TTC549 (cell line): ENCODE results near the gene ADAM19.

Experiments
- FAIRE-seq: peaks from 2 replicates; lab custom pipeline; 2012; peaks lifted over from hg19 to GRCh38; lab: Jason Lieb, UNC

ADAM19 gene

GRCh38 chr5:157594675-157595459 is 19.3 kb upstream of the ADAM19 start:
- no peak for FAIRE-seq

DNA sequence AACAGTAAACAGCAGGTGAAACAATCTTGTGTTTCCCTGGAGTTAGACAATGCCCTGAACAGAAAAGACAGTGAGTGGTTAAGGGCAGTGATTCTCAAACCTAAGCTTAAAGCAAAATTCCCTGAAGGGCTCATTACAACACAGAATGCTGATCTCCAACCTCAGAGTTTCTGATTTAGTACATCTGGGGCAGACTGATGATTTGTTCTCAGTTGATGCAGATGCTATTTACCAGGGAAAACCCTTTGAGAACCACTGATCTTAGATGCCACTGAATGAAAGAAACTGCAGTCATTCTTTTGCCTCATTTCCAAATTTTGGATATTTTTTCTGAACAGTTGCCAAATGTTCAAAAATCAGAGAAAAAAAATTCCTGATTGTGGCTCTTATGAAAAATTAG is 18.7 kb upstream of the ADAM19 start:
- FAIRE-seq = no peak

- FAIRE-seq = no peak
Observed at GRCh38 chr5:157593052-157593757, 17.6 kb upstream of the ADAM19 start.

DNA sequence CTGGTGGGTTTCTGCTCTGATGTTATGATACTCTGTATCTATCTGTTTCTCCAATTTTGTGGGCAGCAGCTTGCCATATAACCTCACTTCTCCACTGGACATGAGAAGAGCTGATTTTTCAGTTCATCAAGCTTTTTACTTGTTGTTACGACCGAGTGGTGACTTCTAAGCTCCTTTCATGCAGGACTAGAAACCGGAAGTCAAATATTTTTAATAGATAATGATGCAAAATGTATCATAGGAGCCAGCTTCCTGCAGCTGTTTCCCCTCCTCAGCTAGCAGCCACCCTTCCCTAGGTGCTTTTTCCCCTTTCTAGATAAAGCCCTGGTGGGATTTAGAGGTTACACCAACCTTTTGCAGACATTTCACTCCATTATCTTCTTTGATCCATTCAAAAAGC is 17.0 kb upstream of the ADAM19 start:
- no peak for FAIRE-seq

GRCh38 chr5:157590478-157590877 is 14.9 kb upstream of the ADAM19 start:
- no peak for FAIRE-seq

GRCh38 chr5:157584628-157585027 is 9.1 kb upstream of the ADAM19 start:
- no peak for FAIRE-seq

- no peak for FAIRE-seq
Observed at GRCh38 chr5:157582731-157583620, 7.4 kb upstream of the ADAM19 start.

DNA sequence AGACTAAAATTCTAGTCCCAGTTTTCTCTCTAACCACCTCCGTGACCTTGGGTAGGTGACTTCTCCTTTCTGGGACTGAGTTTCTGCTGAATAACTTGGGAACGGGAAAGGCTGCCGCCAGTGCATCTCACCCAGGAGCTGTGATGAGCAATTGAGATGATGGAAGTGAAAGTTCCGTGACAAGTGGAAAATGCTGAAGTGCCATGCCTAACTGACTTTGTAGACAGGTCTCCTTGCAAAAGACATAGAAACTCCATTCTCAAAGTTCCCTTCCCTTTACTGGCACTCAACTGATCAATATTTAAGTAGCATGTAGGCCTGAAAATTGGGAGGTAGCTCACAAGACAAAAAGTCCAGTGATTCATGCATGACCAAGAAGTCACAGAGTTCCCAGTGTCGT is 6.3 kb upstream of the ADAM19 start:
- FAIRE-seq = no peak

GRCh38 chr5:157578079-157578780 is 2.7 kb upstream of the ADAM19 start:
- FAIRE-seq = no peak

GRCh38 chr5:157576678-157577077 is 1.1 kb upstream of the ADAM19 start:
- FAIRE-seq = no peak

DNA sequence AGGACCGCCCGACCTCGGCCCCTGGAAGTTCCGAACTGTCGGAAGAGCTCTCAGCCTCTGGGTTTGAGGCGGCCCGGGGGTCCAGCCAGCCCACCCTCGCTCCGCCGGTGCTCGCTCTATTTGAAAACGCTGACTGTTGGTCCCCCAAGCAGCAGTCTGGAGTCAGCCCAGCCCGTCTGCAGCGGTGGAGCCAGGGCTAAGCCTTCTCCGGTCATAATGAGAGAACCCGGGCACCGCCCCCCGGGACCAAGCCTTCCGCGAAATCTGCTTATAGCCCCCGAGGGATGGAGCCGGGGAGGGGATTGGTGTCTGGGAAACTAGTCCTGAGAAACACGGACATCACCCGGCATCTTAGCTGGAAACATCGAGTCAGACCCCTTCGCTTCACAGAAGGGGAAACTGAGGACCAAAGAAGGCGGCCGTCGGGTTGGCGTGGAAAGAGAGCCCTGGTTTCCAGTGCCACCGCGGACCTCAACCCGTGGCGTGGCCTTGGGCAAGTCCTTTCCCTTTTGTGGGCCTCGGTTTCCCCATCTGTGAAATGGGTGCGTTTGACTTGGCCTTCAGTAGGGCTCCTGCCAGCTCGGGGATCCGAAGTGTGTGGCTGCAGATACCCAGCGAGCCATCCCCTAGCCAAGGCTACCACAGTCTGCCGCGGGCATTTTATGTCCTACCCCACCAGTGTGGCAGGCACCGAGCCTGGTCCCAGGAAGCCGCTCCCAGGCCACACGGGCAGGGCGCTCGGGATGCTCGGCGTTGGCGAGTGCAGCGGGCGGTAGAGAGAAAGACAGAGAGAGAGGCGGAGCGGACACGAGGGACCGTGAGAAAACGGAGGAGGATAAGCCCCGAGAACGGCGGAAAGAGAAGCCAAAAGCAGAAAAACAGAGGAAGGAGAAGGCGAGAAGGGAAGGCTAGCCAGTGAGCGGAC is 857 bp downstream of the ADAM19 start:
- FAIRE-seq = no peak

- FAIRE-seq = no peak
Observed at GRCh38 chr5:157571357-157571827, 4.2 kb downstream of the ADAM19 start.

DNA sequence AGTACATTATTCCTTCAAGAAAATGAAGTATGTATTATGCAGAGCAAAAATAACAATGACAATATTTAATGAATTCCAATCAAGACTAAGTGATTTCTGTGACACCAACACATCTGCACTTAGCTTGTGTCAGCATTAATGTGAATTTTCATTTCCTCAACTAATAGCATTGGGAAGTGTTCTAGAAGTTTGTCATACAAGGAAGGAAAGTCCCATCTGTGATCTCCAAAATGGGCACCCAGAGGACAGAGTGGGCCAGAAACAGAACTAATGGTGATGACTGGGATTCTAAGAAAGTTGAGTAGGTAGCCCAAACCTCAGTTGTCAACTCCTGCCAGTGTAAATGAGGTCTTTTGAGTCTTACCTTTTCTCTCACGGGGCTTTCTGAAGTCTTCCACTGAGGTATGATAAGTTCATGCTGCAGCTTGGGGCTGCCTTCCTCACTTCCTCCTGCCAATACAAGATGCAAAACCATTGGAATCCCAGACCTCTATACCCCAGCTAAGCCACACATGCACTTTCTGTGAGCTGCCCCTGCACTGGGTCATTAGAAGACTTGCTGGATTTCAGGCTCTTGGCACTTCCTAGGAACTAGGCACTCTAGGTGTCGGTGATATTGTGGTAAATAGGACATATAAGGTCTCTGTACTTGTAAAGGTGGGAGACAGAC is 4.9 kb downstream of the ADAM19 start:
- no peak for FAIRE-seq

- no peak for FAIRE-seq
Observed at GRCh38 chr5:157568720-157569119, 6.9 kb downstream of the ADAM19 start.

DNA sequence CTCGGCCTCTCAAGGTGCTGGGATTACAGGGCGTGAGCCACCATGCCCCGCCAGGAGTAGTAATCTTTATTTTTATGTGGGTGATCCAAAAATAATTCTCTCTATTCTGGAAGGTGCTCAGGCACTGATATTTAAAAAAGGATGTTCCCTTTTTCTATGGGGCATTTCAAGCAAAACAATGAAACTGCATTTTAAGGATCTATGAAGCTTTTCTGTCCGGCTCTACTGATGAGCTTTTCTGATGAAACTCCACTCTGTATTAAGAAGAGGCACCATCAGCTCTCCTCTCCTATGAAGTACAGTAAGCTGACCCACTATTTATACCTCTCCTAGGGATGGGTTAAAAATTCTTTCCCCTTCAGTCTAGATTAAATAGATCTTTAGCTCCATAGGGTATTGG is 7.4 kb downstream of the ADAM19 start:
- FAIRE-seq = no peak

- FAIRE-seq = no peak
Observed at GRCh38 chr5:157566902-157567489, 8.6 kb downstream of the ADAM19 start.

- no peak for FAIRE-seq
Observed at GRCh38 chr5:157563929-157564716, 11.5 kb downstream of the ADAM19 start.

- no peak for FAIRE-seq
Observed at GRCh38 chr5:157563373-157563928, 12.1 kb downstream of the ADAM19 start.

DNA sequence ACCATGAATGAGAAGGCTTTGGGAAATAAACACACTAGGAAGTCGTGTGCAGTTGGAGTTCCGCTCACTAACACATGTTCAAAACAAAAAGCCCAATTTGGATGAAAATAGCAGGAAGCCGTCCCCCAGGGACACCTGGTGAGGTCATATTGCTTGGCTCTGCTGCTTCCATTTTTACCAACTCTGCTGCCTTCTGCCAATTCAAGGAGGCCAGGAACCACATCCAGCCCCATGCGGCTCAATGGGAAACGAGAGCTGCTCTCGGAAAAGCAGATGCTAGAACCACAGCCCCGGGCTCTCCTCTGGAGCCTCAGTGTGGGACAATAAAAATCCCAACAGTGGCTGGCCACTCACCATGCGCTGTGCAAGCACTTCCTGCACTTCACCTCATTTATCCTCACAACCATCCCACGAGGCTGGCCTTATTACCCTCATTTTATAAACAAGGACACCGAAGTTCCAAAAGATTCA is 13.4 kb downstream of the ADAM19 start:
- FAIRE-seq = no peak
